GM12878 (cell line): ENCODE measurements around the gene MS4A7. TPM values are rescaled to one million over a fixed set of nuclear protein-coding genes. Genes with fewer than 3 reads are reported as not detected.
A peak's percentile ranks its signal among the peaks of the same experiment; 100 is the strongest.

Experiments
- ATAC-seq: fragments of 200-7000 bp; cut with Tn5 transposase; 3 replicates; pipeline ENCODE4 v1.9.1; 2020; ENCODE audit warnings: mild to moderate bottlenecking, moderate library complexity
- BruUV-seq: library from RNA; stranded (reverse); fragments of 400-500 nt; replicated peaks from 2 replicates; lab custom pipeline; 2021; lab: Mats Ljungman, UMichigan
- CTCF ChIA-PET: fragments of 300-600 bp; sonication (Branson Sonifier 250); formaldehyde crosslinking; extraction: SDS; loops from one replicate; lab custom pipeline; 2021; ENCODE audit warnings: inconsistent platforms; lab: Yijun Ruan, JAX
- POLR2A ChIA-PET: fragments of 350-600 bp; formaldehyde crosslinking; extraction: SDS; loops from one replicate; lab custom pipeline; 2021; ENCODE audit warnings: inconsistent platforms; lab: Charles Lee
- RAD21 ChIA-PET: fragments of 300-600 bp; sonication (Branson Sonifier 250); formaldehyde crosslinking; loops from one replicate; lab custom pipeline; 2023; ENCODE audit warnings: antibody characterized with exemption; ENCODE audit not compliant: unreplicated experiment; lab: Charles Lee
- SMC1A ChIA-PET: fragments of 300-600 bp; sonication (Branson Sonifier 250); formaldehyde crosslinking; loops from one replicate; lab custom pipeline; 2023; ENCODE audit not compliant: unreplicated experiment, uncharacterized antibody; lab: Charles Lee
- DNase-seq: peaks from one replicate; pipeline ENCODE4 v3.0.0-alpha.2; 2011; ENCODE audit warnings: low read depth, low spot score
- FAIRE-seq: peaks from 3 replicates; lab custom pipeline; 2011; peaks lifted over from hg19 to GRCh38; lab: Jason Lieb, UNC
- H2AFZ ChIP-seq: 2 replicates; pipeline ENCODE4 v1.6.0; 2011; ENCODE audit warnings: low read depth, low read length, control low read depth; ENCODE audit not compliant: control insufficient read depth
- H3K27ac ChIP-seq: 2 replicates; pipeline ENCODE4 v1.5.1; 2011; ENCODE audit warnings: control low read depth; ENCODE audit not compliant: control insufficient read depth, insufficient read depth
- H3K27me3 ChIP-seq, 2 experiments: replicated peaks in 1 of 2; 2 replicates each; pipeline versions ENCODE4 v1.6.0 to v1.6.1; 2011; ENCODE audit warnings: low read length in 1 of 2; ENCODE audit not compliant: control insufficient read depth in 2 of 2, insufficient read depth in 2 of 2
- H3K36me3 ChIP-seq, 2 experiments: 2 replicates each; pipeline ENCODE4 v1.5.1; 2011; ENCODE audit warnings: low read length in 1 of 2; ENCODE audit not compliant: control insufficient read depth in 2 of 2, insufficient read depth in 2 of 2
- H3K4me1 ChIP-seq: 2 replicates; pipeline ENCODE4 v1.6.1; 2011; ENCODE audit warnings: mild to moderate bottlenecking, low read length, moderate library complexity, mixed read lengths; ENCODE audit not compliant: control insufficient read depth, insufficient read depth
- H3K4me2 ChIP-seq: 2 replicates; pipeline ENCODE4 v1.6.0; 2011; ENCODE audit warnings: control low read depth; ENCODE audit not compliant: control insufficient read depth, insufficient read depth
- H3K4me3 ChIP-seq: fragments of 200-600 bp; sonication (generic); 2 replicates; pipeline ENCODE4 v1.5.1; 2016
- H3K79me2 ChIP-seq: 2 replicates; pipeline ENCODE4 v1.6.0; 2011; ENCODE audit warnings: low read length; ENCODE audit not compliant: control insufficient read depth, insufficient read depth
- H3K9ac ChIP-seq: 2 replicates; pipeline ENCODE4 v1.8.0; 2011; ENCODE audit warnings: low read length, control low read depth, mixed read lengths; ENCODE audit not compliant: control insufficient read depth, insufficient read depth
- H3K9me3 ChIP-seq: replicated peaks from 3 replicates; pipeline ENCODE4 v1.5.1; 2011; ENCODE audit warnings: mild to moderate bottlenecking, low read length; ENCODE audit not compliant: control insufficient read depth, insufficient read depth
- H4K20me1 ChIP-seq: 2 replicates; pipeline ENCODE4 v1.6.0; 2011; ENCODE audit not compliant: control insufficient read depth, insufficient read depth
- CBX5 ChIP-seq: sonication (generic); IDR thresholded peaks from 2 replicates; pipeline ENCODE4 v1.6.1; 2016; ENCODE audit warnings: low read depth, moderate library complexity, mild to moderate bottlenecking, inconsistent platforms
- SMAD1 ChIP-seq: fragments of 450-650 bp; IDR thresholded peaks from 2 replicates; pipeline ENCODE4 v1.6.1; 2018; ENCODE audit warnings: mild to moderate bottlenecking, low read depth; ENCODE audit not compliant: partially characterized antibody
- USF1 ChIP-seq: IDR thresholded peaks from 2 replicates; pipeline ENCODE4 v1.6.1; 2011; ENCODE audit warnings: borderline replicate concordance, low read depth, mild to moderate bottlenecking, moderate library complexity, mixed read lengths, low read length; ENCODE audit not compliant: insufficient read depth; ENCODE audit errors: extremely low read length
- ZBED1 ChIP-seq: IDR thresholded peaks from 2 replicates; pipeline ENCODE4 v1.6.1; 2016; ENCODE audit warnings: borderline replicate concordance
- WGBS: methylation state at CpG from one replicate; pipeline ENCODE4 v1.1.6; 2016; ENCODE audit warnings: low lambda C conversion rate; ENCODE audit not compliant: insufficient replicate concordance, insufficient coverage; ENCODE audit errors: missing lambda C conversion rate; 5-methylcytosine and 5-hydroxymethylcytosine counted together
- in situ Hi-C: fragments of 300-500 bp; cut with MboI; formaldehyde crosslinking; loops from 9 replicates; pipeline ENCODE4 v1.14.3; 2018; ENCODE audit warnings: mixed read lengths
- intact Hi-C: fragments of 100-400 bp; cut with micrococcal nuclease; formaldehyde crosslinking; loops from one replicate; pipeline ENCODE4 v1.14.2; 2022; ENCODE audit not compliant: unreplicated experiment
- polyA plus RNA-seq, 11 experiments: library from polyadenylated mRNA; depleted of rRNA in 4 of 11; unstranded in 6 of 11; stranded (reverse) in 5 of 11; fragments of >200 nt; fragmentation: Nextera tagmentation in 4 of 11; fragmentation: Illumina TruSeq in 1 of 11; extraction: Ambion mirVana in 4 of 11; extraction: Trizol in 1 of 11; gene quantifications; 1 replicate in 1 of 11; 2 replicates in 10 of 11; pipeline versions ENCODE4 v1.2.1 to v1.2.3, GENCODE V29; 2011 to 2016; ENCODE audit warnings: inconsistent platforms in 2 of 11, missing spikeins in 2 of 11, low read depth in 1 of 11
- total RNA-seq, 4 experiments: library from RNA; depleted of rRNA in 3 of 4; stranded (reverse); fragments of >200 nt in 3 of 4; fragmentation: Illumina TruSeq in 1 of 4; extraction: Trizol in 1 of 4; gene quantifications; 2 replicates each; pipeline versions ENCODE4 v1.2.1 to v1.2.3, GENCODE V29; 2013 to 2021

The MS4A7 gene
- total and polyA plus RNA-seq, 10 of the 15 experiments (the other 5 are each of a cell fraction or from before 2014, with no cell fraction given) = 1.7 to 17.0 (median 3.7) TPM

GRCh38 chr11:60394666-60395380 lies 16.5 kb downstream of the MS4A7 start:
- H3K27ac ChIP-seq = no peak overlapping the region
- H3K27me3 ChIP-seq = no peaks in the 10 kb centered on the region
- peaks cover 23% of the 10 kb centered on the region for H3K4me1 ChIP-seq
- no peaks in the 10 kb centered on the region for H3K36me3 ChIP-seq
- peaks cover 3% of the 10 kb centered on the region; the same call in 2 of the 3 replicates for H3K9me3 ChIP-seq
- in situ Hi-C loops (no loop called here), intact Hi-C loops (no loop called here)
- ATAC-seq (no peak), DNase-seq (no peak), FAIRE-seq (no peak)
- ChIA-PET POLR2A (no interaction called here), SMC1A (interaction anchor here (1.3 kb wide), 1 partner anchor 11 kb away, joined by 3 read pairs; no protein-coding TSS in a partner anchor), RAD21 (interaction anchor here (0.9 to 1.2 kb wide), 2 partner anchors 31 to 62 kb away, joined by 3 read pairs; no protein-coding TSS in a partner anchor), CTCF (no interaction called here)
- H3K4me3 ChIP-seq = no peak overlapping the region
- no peaks in the 10 kb centered on the region for H3K79me2 ChIP-seq
- WGBS = 96% methylated on average over 7 of the region's 7 CpGs
- H2AFZ ChIP-seq = no peak overlapping the region
- no TSS peak for BruUV-seq
- no peaks in the 10 kb centered on the region for H4K20me1 ChIP-seq
- no peak overlapping the region for H3K9ac ChIP-seq
- no peak for TF ChIP-seq USF1
- no peak overlapping the region for H3K4me2 ChIP-seq

- intact Hi-C loops (no loop called here), in situ Hi-C loops (no loop called here)
- H4K20me1 ChIP-seq = no peaks in the 10 kb centered on the region
- ChIA-PET RAD21 (interaction anchor here (0.8 to 1.2 kb wide), 2 partner anchors 34 to 60 kb away, joined by 3 read pairs; partner anchors contain the start of gene MS4A1), POLR2A (interaction anchor here (1.0 kb wide), 1 partner anchor 13 kb away, joined by 3 read pairs; no protein-coding TSS in a partner anchor), SMC1A (interaction anchor here (0.8 to 2.6 kb wide), 11 partner anchors 8 to 91 kb away, joined by 3 to 15 read pairs (median 5); partner anchors contain the start of genes MS4A1 and MS4A7), CTCF (interaction anchor here (1.1 to 3.1 kb wide), 5 partner anchors 10 to 75 kb away, joined by 4 to 16 read pairs (median 10); partner anchors contain the start of gene MS4A7)
- no peaks in the 10 kb centered on the region for H3K27me3 ChIP-seq
- peaks cover 3% of the 10 kb centered on the region; the same call in 2 of the 3 replicates for H3K9me3 ChIP-seq
- no peaks in the 10 kb centered on the region for H3K36me3 ChIP-seq
- no TSS peak for BruUV-seq
- H3K79me2 ChIP-seq = no peaks in the 10 kb centered on the region
- DNase-seq = no peak
- H2AFZ ChIP-seq = peak within 1 kb of the TSS; percentile 51; the same call in 1 of the 2 replicates
- ATAC-seq = peak; percentile 26; the same call in 2 of the 3 replicates
- H3K9ac ChIP-seq = no peak within 1 kb of the TSS
- 47% methylated on average over 3 of the region's 3 CpGs for WGBS
- no peak for TF ChIP-seq CBX5
- no peak for TF ChIP-seq ZBED1
- TF ChIP-seq SMAD1 = no peak
- H3K4me3 ChIP-seq = no peak within 1 kb of the TSS
- peak within 1 kb of the TSS; percentile 26 for H3K4me2 ChIP-seq
- no peak for FAIRE-seq
- peak within 1 kb of the TSS; percentile 53 for H3K27ac ChIP-seq
- H3K4me1 ChIP-seq = peaks cover 16% of the 10 kb centered on the region
Measured at GRCh38 chr11:60396382-60396781, 18.1 kb downstream of the MS4A7 start, which contains the start of gene MS4A14. MS4A14 (plus strand) TSS chr11:60396459; CDS start chr11:60396579, 120 bp downstream.
